Right lobe of liver (tissue), 4 donors: ENCODE data around the gene CSK.

Experiments used
- POLR2A ChIP-seq: fragments of 450-650 bp; IDR thresholded peaks from one replicate; pipeline ENCODE4 v1.6.1; 2017; ENCODE audit warnings: antibody characterized with exemption, mild to moderate bottlenecking
- TF ChIP-seq, protein P1 (sequence below), 4 donors: fragments of 200-600 bp in 3 of 4; fragments of 450-650 bp in 1 of 4; IDR thresholded peaks; one replicate each; pipeline versions ENCODE4 v1.5.1 to v1.8.0; 2016 to 2022; ENCODE audit warnings: antibody characterized with exemption in 4 of 4, mild to moderate bottlenecking in 2 of 4
- donor health status: DM: no; HTN: no; CAD: no.
- donor health status: DM: no; HTN: no; CAD: no.
- donor health status: DM: no; HTN: yes; CAD: no.

GRCh38 chr15:74789171-74789631, 7.3 kb downstream of the CSK start:
- TF ChIP-seq, protein P1, sequence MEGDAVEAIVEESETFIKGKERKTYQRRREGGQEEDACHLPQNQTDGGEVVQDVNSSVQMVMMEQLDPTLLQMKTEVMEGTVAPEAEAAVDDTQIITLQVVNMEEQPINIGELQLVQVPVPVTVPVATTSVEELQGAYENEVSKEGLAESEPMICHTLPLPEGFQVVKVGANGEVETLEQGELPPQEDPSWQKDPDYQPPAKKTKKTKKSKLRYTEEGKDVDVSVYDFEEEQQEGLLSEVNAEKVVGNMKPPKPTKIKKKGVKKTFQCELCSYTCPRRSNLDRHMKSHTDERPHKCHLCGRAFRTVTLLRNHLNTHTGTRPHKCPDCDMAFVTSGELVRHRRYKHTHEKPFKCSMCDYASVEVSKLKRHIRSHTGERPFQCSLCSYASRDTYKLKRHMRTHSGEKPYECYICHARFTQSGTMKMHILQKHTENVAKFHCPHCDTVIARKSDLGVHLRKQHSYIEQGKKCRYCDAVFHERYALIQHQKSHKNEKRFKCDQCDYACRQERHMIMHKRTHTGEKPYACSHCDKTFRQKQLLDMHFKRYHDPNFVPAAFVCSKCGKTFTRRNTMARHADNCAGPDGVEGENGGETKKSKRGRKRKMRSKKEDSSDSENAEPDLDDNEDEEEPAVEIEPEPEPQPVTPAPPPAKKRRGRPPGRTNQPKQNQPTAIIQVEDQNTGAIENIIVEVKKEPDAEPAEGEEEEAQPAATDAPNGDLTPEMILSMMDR (IDR thresholded peaks at IDR 0.05), result no peak
- no peak for TF ChIP-seq POLR2A
